Erythroblast (primary cell): ENCODE data around the gene ARHGEF10L.

Source experiments
- GATA1 ChIP-seq: IDR thresholded peaks from 2 replicates; pipeline ENCODE4 v1.6.1; 2011; ENCODE audit warnings: low read depth, mild to moderate bottlenecking, control low read depth, low read length, moderate library complexity
- POLR2A ChIP-seq: IDR thresholded peaks from 2 replicates; pipeline ENCODE4 v1.6.1; 2011; ENCODE audit warnings: mild to moderate bottlenecking, low read length

GRCh38 chr1:17617787-17618557 is 78.5 kb downstream of the ARHGEF10L start:
- no peak for TF ChIP-seq POLR2A
- TF ChIP-seq GATA1 = no peak
